Measurements from ENCODE around the gene IQCH. TPM values are rescaled to one million over a fixed set of nuclear protein-coding genes. Genes with fewer than 3 reads are reported as not detected.
"Not testable (repeated sequence)": the region's sequence is repeated elsewhere in the genome, so short reads cannot be mapped to it uniquely, and the experiment has no call there.

The IQCH gene
- total RNA-seq, 1 donor from 2014 or later = 5.2 TPM

GRCh38 chr15:67433495-67434099, 179.0 kb downstream of the IQCH start:
- no peaks in the 10 kb centered on the region for H3K27me3 Mint-ChIP-seq
- H3K4me3 Mint-ChIP-seq (ENCODE audit: low read depth) = no peak overlapping the region
- no peaks in the 10 kb centered on the region for H3K4me1 Mint-ChIP-seq (ENCODE audit: low read depth)
- peak; percentile 67 for TF ChIP-seq CTCF (IDR thresholded peaks at IDR 0.05; ENCODE audit: unreplicated experiment)
- H3K27ac Mint-ChIP-seq = no peak overlapping the region
- no peak for DNase-seq (ENCODE audit: low spot score, unreplicated experiment)
- H3K36me3 Mint-ChIP-seq (ENCODE audit: insufficient read depth) = peaks cover 11% of the 10 kb centered on the region
- H3K9me3 Mint-ChIP-seq (ENCODE audit: low read depth) = no peaks in the 10 kb centered on the region

GRCh38 chr15:67436351-67437250, 182.0 kb downstream of the IQCH start:
- H3K4me3 Mint-ChIP-seq (ENCODE audit: low read depth); H3K27ac Mint-ChIP-seq: not testable (repeated sequence)

GRCh38 chr15:67444100-67444499, 189.5 kb downstream of the IQCH start:
- no peaks in the 10 kb centered on the region for H3K27me3 Mint-ChIP-seq
- H3K9me3 Mint-ChIP-seq (ENCODE audit: low read depth) = peaks cover 27% of the 10 kb centered on the region
- H3K4me3 Mint-ChIP-seq (ENCODE audit: low read depth) = no peak overlapping the region
- no peak for DNase-seq (ENCODE audit: low spot score, unreplicated experiment)
- H3K27ac Mint-ChIP-seq = no peak overlapping the region
- no peak for TF ChIP-seq CTCF (IDR thresholded peaks at IDR 0.05; ENCODE audit: unreplicated experiment)
- H3K4me1 Mint-ChIP-seq (ENCODE audit: low read depth) = peaks cover 1% of the 10 kb centered on the region
- H3K36me3 Mint-ChIP-seq (ENCODE audit: insufficient read depth) = peaks cover 23% of the 10 kb centered on the region

More at GRCh38 chr15:67436351-67437250, 182.0 kb downstream of the IQCH start:
- H3K4me1 Mint-ChIP-seq (ENCODE audit: low read depth); H3K27me3 Mint-ChIP-seq; DNase-seq (ENCODE audit: low spot score, unreplicated experiment): not testable (repeated sequence)
- Mint-ChIP-seq H3K9me3 (ENCODE audit: low read depth) (peaks cover 21% of the 10 kb centered on the region), H3K36me3 (ENCODE audit: insufficient read depth) (peaks cover 29% of the 10 kb centered on the region)

- H3K9me3 Mint-ChIP-seq (ENCODE audit: low read depth) = peaks cover 7% of the 10 kb centered on the region
- no peak overlapping the region for H3K27ac Mint-ChIP-seq
- peaks cover 1% of the 10 kb centered on the region for H3K4me1 Mint-ChIP-seq (ENCODE audit: low read depth)
- H3K27me3 Mint-ChIP-seq = no peaks in the 10 kb centered on the region
- H3K36me3 Mint-ChIP-seq (ENCODE audit: insufficient read depth) = peaks cover 7% of the 10 kb centered on the region
- no peak overlapping the region for H3K4me3 Mint-ChIP-seq (ENCODE audit: low read depth)
- TF ChIP-seq CTCF (IDR thresholded peaks at IDR 0.05; ENCODE audit: unreplicated experiment) = no peak
- no peak for DNase-seq (ENCODE audit: low spot score, unreplicated experiment)
Measured at GRCh38 chr15:67446449-67446848, 191.9 kb downstream of the IQCH start.

- H3K27ac Mint-ChIP-seq; H3K27me3 Mint-ChIP-seq; DNase-seq (ENCODE audit: low spot score, unreplicated experiment); H3K36me3 Mint-ChIP-seq (ENCODE audit: insufficient read depth); H3K4me1 Mint-ChIP-seq (ENCODE audit: low read depth); H3K4me3 Mint-ChIP-seq (ENCODE audit: low read depth); H3K9me3 Mint-ChIP-seq (ENCODE audit: low read depth): not testable (repeated sequence)
Measured at GRCh38 chr15:67448372-67448771, 193.8 kb downstream of the IQCH start.

GRCh38 chr15:67453703-67454102, 199.1 kb downstream of the IQCH start:
- H3K27me3 Mint-ChIP-seq = peaks cover 15% of the 10 kb centered on the region
- not testable (repeated sequence) for H3K4me3 Mint-ChIP-seq (ENCODE audit: low read depth); H3K27ac Mint-ChIP-seq; H3K4me1 Mint-ChIP-seq (ENCODE audit: low read depth); DNase-seq (ENCODE audit: low spot score, unreplicated experiment)
- H3K36me3 Mint-ChIP-seq (ENCODE audit: insufficient read depth) = peaks cover 17% of the 10 kb centered on the region
- peaks cover 12% of the 10 kb centered on the region for H3K9me3 Mint-ChIP-seq (ENCODE audit: low read depth)
